Dermis microvascular lymphatic vessel endothelial cell (primary cell): ENCODE data around the gene AUTS2. TPM values are rescaled to one million over a fixed set of nuclear protein-coding genes. Genes with fewer than 3 reads are reported as not detected.

Experiments used
- DNase-seq, 2 donors: peaks; one replicate each; pipeline versions ENCODE4 v3.0.0 to v3.0.0-alpha.2; 2010; ENCODE audit warnings: low read depth in 2 of 2
- total RNA-seq: library from RNA; depleted of rRNA; stranded (reverse); fragments of >200 nt; gene quantifications from 2 replicates; pipeline ENCODE4 v1.2.1, GENCODE V29; 2014

AUTS2 gene
- total RNA-seq, 1 donor from 2014 or later, result 0.51 TPM

DNA sequence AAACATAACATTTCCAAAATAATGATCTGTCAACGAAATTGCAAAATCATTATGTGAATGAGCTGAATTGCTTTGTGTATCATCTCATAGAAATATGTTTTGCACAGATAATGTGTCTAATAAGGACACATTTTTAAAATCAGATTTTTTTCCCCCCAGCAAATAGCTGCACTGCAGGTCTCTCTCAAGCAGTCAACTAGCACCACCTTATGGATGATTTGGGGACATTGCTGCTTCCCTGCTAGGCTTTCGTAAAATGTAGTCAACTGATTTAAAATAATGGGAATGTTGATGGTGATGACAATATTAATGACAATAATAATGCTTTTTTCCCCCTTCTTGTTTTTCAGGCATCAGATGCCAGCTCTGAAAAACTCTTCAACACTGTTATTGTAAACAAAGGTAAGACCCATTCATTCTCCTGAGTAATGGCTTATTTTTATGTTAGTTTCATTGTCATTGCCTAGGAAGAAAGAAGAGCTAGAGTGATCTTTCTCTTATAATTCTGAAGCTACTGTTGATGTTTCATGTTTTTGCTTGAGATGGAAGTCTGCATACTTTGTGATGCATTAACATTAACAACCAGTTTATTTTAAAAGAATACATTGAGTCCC, 1100.1 kb downstream of the AUTS2 start:
- peak; percentile 48 to 56 for DNase-seq

DNA sequence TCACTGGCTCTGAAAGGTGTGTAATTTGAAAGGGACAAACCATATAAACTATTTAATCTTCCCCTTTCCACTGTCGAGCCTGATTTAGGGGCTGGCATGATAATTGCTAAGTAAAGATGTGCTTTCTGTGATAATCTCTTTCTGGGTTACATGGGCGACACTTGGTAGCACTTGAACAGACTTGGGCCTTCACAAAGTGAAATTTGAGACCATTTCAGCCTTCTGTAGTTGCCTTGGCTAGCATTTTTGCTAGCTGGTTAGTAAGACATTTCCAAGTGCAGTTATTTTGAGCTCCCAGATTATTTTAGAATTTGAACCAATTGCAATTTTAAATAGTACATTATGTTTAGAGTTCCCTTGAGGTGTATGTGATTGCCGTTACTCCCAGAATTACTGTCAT, 1101.0 kb downstream of the AUTS2 start:
- DNase-seq, result no peak

GRCh38 chr7:70700055-70700940, 1102.0 kb downstream of the AUTS2 start:
- DNase-seq, result no peak

GRCh38 chr7:70700941-70701425, 1102.7 kb downstream of the AUTS2 start:
- DNase-seq, result no peak

GRCh38 chr7:70701477-70701876, 1103.2 kb downstream of the AUTS2 start:
- DNase-seq, result no peak

GRCh38 chr7:70701991-70702390, 1103.7 kb downstream of the AUTS2 start:
- no peak for DNase-seq

DNA sequence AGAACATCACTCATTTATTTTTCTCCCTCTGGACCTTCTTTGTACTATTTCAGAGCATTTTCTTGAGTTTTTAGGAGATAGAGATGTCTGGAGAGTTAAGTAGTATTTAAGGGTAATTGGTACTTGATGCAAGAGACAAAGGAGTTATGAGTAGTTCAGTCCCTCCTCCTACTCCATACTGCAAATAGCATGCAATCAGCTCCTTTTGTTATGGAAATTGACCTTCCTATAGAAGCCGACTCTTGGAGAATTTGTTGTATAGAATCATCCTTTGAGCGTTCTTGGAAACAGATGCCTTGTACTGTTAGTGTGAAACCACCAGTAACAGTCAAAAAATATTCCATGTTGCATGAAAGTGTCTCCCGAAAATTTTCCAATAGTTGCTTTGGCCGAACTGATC, 1105.5 kb downstream of the AUTS2 start:
- DNase-seq, result no peak

GRCh38 chr7:70704831-70705346, 1106.6 kb downstream of the AUTS2 start:
- no peak for DNase-seq

DNA sequence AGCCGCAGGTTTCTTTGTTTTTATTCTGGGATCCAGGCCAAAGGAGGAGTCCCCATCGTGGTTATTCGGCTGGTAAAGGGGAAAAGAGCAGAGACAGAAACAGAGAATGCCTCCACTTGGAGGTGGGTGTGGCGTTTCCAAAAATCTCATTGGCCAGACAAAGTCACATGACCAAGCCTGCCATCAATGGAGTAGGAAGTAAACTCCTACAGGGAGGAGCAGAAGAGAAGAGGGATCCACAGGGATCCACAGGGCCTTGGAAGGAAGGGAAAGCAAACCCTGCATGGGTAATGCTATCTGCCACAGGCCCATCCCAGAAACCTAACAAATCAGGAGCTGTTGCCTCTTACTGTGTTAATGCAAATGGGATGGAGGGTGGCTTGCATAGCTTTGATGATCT, 1107.9 kb downstream of the AUTS2 start:
- DNase-seq, result no peak

DNA sequence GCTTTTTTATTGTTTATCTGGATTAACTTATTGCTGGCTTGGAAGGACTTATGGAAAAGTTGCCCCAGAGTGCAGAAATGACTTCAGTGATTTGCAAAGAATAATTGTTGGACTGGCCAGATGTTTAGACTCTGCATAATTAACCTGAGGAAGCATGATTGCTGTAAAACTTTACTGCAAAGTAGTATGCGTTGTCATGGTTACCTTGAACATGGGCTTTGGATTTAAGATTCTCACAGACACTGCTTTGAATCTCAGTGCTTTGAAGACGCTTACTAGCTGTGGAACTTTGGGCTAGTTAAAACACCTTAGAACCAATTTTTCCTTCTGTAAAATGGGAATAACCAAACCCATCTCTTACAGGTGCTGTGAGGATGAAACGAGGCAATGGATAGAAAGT, 1108.4 kb downstream of the AUTS2 start:
- DNase-seq, result no peak

DNA sequence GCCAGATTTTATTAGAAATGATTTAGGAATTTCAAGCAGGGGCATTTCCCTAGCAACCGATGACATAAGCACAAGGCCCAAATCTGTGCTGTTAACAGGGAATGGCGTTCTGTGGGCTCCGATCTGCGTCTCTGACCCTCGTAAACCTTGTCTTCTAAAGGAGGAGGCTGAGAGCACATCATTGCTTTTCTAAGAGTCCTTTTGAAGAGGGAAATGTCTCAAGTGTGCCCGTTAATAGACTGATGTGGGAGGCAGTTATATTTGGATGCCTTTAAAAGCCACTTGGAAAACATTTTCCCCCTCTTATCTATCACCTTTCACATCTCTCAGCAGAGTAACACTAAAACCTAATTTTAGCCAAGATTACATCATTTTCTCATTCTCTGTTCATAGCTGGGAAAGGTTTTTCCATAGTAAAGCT, 1109.6 kb downstream of the AUTS2 start:
- no peak for DNase-seq

GRCh38 chr7:70710011-70710480, 1111.8 kb downstream of the AUTS2 start:
- DNase-seq, result no peak

- no peak for DNase-seq
Observed at GRCh38 chr7:70710651-70711050, 1112.4 kb downstream of the AUTS2 start.

GRCh38 chr7:70711452-70711851, 1113.2 kb downstream of the AUTS2 start:
- no peak for DNase-seq

DNA sequence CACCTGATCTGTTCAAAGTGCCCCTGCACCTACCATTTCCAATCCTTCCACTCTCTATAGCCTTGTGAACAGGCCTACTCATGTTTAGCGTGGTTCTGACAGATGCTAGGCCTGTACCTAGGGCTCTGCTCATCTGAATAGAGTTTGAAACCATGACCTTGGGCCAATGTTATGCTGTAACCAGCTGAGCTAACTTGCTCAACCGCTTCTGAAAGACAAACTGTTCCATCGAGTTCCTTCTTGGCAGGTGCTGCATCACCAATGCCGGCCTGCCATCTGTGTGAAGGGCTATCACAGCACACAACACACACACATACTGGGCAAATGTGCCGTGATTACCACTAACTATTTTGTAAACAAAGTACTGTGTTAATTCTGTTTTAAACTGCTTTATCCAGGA, 1114.7 kb downstream of the AUTS2 start:
- DNase-seq, result no peak

- DNase-seq, result no peak
Observed at GRCh38 chr7:70714506-70715038, 1116.3 kb downstream of the AUTS2 start.

DNA sequence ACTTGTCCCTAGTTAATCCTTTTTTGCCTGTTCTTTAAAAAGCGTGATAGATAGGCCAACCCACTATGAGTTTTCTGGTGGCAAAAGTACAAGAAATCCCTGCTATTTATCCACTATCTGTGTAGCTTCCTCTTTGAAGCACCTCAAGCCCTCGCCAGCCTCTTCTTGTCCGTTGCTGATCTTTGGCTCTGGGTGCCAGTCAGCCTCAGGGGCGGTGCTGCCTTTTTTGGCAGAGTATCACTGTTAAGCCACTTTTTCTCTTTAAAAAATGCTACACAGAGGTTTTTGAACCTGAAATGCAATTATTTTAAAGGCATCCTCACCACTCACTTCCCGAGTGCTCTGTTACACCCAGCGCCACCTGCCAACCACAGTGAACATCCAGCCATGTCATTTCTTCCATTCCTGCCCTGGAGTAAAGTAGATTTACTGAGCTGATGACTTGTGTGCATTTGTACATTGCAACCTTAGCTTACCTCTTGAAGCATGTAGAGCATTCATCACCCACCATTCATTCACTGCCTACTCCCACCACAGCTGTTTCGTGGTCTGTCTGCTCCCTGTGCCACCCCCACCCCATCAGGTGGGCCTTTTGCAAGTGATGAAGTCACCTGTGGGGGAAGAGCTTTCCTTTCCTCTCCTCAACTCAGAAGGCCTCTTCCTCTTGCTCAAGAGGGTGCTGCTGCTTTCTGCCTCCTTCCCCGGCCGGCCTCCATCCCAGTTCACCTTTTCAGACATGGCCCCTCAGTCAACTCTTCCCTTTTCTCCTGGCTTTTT, 1119.5 kb downstream of the AUTS2 start:
- no peak for DNase-seq

DNA sequence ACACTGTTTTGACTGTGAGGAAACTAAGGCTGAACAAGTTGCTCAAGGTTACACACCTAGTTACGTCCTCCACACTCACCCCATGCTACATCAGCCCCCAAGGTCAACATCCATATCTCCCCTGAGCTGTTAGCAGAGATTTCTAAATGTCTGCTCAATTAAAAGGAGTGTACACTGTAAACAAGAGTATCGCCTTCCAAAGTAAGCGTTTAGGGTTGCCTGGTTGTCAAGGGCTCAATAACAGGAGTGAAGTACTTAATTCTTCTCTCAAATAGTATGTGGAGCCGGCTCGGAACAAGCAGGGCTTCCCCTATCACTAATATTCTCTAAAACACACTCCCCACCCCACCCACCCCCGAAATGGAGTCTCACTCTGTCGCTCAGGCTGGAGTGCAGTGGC, 1120.8 kb downstream of the AUTS2 start:
- DNase-seq, result no peak

- no peak for DNase-seq
Observed at GRCh38 chr7:70720191-70720873, 1122.1 kb downstream of the AUTS2 start.

DNA sequence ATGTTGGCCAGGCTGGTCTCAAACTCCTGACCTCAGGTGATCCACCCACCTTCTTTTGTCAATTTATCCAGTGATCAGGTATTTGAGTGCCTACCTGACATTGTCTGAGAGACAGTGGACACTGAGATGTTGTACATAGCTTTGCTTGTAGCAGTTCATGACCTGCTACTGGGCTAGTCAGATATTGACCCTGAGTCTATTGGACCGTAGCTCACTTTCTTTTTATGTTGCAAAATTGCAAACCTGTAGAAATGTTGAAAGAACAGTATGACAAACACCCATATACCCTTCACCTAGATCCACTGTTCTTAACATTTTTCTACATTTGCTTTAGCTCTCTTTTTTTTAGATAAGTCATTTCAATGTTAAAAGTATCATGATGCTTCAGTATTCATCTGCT, 1123.2 kb downstream of the AUTS2 start:
- DNase-seq, result no peak

GRCh38 chr7:70723339-70723738, 1125.1 kb downstream of the AUTS2 start:
- DNase-seq, result no peak
